GM19099 (cell line): ENCODE data around the gene ADCY9.

Experiments used
- POLR2A ChIP-seq: IDR thresholded peaks from 3 replicates; pipeline ENCODE4 v1.6.1; 2011; ENCODE audit warnings: low read depth; ENCODE audit not compliant: insufficient read length; ENCODE audit errors: extremely low read depth

Gene ADCY9

DNA sequence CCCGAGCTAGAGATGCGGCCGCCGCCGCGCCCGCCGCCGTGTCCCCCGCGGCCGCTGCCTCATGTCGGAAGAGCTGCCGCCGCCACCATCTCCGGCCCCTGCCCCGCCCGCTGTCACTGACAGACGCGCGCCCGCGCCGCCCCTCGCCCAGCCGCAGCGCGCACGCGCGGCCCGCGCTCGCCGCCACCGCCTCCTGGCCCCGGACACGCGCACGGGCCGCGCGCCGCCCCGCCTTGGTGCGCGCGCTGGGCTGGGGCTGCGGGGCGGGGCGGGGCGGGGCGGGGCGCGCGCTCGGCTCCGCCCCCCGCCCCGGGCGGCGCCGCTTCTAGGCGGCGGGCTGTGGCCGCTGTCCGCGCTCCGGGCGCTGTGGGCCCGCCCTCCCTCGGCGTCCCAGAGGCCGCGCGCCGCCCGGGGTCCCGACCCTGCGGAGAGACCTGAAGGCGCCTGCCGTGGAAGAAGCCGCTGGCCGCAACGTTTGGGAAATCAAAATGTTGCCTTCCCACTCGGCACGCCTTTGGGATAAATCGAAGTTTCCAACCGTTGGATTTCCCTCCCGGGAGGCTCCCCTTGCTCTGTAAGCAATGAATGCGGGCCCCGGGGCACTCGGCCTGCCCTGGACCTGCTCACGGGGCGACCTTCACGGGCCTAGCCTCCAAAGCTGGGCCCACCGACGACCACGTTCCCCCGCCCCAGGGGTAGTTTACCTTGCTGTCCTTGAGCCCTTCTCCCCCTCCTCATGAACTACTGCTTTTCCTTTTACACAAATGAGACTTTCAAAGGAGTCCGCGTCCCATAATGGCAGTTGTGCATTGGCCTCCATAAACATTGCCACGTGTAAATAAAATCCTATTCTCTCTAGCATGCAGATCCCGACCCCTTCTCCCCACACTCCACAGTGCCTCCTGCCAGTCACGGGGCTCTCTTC lies at the start of gene ADCY9:
TSS of gene ADCY9 (minus strand) at position 118 of the 925 bp plus-strand sequence. CDS start 1,000 bp downstream, outside the sequence.
- no peak for TF ChIP-seq POLR2A

DNA sequence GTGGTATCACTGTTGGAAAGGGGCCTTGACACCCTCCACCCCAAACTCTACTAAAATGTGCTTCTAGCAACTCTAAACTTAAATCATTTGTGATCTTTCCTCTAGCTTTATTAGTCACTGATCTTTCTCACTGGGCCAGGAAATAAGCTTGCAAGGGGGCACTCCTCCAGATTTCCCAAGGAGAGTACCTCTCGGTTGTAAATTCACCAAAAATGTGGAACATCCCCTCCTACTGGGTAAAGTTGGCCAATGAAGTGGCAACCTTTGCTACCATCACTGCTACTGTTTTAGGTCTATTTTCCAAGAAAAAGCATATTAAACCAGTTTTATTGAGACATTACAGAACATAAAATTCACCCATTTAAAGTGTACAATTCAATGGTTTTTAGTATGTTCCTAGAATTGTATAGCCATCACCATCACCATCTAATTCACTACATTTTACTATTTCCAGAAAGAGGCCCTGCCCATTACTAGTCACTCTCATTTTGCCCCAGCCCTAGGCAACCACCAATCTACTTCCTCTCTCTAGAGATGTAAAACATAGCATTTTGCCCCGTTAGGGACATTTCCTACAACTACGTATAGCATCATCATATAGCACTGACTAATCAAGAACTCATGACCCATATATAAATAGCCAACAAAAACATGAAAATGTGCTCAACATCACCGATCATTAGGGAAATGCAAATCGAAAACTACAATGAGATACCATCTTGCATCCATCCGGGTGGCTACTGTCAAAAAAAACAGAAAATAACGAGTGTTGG lies 44.6 kb upstream of the ADCY9 start:
- no peak for TF ChIP-seq POLR2A

DNA sequence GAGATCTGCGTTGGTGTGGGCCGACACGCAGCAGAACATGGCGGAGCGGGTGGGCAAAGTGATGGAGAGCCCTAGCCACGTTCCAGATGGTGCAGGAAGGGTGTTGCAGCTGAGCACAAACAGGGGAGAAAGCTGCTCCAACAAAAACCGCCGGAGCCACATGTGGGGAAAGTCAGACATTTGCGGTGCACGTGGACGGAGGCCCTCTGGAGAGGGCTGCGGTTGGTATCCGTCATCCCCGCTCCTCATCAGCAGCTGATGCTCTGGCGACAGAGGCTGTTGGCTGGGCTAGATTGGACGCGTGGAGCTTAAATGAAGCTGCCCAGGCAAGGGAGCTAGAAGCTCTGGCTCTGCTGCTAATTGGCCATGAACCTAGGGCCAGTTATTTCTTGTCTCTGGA lies 43.5 kb upstream of the ADCY9 start:
- TF ChIP-seq POLR2A: no peak

DNA sequence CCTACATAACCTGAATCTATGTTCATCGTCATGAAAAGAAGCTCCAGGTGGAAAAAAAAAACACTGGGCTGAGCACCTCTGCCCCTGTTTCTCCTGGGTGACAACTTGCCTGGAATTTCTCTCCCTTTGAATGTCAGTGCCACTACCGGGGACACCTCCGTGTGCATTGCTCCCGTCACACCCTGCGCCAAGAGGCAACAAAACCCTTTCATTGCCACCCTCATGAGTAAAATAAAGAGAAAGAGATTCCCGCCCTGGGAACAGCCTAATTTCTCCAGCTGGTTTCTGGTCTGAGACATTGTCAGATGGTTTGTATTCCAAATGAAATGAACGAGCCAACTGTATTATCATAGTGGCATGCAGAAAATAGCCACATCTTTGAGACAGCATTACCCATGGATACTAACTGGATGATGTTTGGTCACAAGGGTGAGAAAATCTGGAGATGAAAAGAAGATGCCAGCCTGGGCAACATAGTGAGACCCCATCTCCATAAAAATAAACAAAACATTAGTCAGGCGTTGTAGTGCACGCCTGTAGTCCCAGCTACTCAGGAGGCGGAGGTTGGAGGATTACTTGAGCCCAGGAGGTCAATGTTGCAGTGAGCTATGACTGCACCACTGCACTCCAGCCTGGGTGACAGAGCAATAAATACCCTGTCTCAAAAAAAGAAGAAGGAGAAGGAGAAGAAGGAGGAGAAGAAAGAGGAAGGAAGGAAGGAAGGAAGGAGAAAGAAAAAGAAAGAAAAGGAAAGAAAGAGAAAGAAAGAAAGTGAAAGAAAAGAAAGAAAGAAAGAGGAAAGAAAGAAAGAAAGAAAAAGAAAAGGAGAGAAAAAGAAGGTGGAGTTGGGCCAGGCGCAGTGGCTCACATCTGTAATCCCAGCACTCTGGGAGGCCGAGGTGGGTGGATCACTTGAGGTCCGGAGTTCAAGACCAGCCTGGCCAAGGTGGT lies 42.2 kb upstream of the ADCY9 start:
- TF ChIP-seq POLR2A: no peak

DNA sequence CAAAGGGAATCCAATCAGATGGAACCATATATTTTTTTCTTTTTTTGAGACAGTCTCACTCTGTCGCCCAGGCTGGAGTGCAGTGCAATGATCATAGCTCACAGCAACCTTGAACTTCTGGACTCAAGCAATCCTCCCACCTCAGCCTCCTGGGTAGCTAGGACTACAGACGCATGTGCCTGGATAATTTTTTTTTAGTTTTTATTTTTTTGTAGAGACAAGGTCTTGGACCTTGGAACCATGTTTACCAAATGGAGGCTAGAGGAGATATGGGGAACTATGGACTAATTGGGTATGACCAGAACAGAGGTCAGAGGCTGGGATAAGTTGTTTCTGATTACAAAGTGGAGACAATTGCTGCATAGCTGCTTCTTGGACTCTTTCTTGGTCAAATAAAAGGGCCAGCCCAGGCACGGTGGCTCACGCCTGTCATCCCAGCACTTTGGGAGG lies 41.2 kb upstream of the ADCY9 start:
- no peak for TF ChIP-seq POLR2A

DNA sequence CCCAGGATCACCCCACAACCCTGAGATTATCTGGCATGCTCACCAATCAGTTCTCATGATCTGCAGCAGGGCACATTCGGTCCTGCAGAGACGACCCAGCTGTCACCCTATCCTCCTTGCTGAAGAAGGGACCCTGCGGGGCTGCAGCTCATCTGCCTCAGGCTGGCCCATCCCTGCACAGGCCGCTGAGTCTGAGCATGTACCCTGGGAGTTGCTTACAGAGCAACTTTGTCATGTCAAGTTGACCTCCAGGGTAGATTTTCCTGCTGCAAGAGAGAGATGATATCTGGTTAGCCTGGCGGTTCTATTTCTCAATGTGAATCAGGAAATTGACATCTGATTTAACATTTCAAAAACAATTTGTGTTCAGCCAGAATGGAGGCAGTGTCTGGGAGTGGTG lies 36.0 kb upstream of the ADCY9 start:
- TF ChIP-seq POLR2A: no peak

DNA sequence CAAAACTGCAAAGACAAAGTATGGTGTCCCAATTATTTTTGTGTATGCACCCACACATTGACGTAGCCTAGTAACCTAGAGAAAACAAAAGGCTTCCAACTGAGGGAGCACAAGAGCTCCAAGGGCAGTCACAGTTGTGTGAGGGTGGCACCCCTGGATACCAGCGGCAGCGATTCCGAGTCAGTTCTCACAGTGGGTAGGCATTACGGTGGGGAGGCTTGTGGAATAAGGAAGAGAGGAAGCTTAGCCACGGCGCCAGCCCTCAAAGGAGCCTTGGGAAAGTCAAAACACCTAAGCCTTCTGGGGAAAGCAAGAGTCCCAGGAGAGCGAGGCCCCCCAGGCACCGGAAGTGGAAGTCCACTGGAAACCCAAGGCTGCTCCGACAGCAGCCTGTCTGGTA lies 31.0 kb upstream of the ADCY9 start:
- TF ChIP-seq POLR2A: no peak

DNA sequence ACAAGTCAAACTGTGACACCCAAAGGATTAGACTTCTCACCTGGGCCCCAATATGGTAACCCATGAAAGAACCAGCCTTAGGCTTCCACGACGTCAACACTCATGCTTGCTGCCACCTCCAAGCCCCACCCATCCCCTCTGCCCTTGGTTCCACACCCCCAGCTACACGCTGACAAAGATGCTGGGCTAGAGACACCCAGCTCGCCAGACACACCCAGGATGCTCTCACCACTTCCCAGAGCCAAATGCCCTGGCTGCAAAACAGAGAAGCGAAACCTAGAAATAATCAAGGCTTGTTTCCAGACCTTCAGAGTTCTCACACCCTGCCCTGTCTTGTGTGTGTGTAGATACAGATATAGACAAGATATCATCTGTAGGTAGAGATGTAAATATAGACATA lies 26.0 kb upstream of the ADCY9 start:
- no peak for TF ChIP-seq POLR2A

DNA sequence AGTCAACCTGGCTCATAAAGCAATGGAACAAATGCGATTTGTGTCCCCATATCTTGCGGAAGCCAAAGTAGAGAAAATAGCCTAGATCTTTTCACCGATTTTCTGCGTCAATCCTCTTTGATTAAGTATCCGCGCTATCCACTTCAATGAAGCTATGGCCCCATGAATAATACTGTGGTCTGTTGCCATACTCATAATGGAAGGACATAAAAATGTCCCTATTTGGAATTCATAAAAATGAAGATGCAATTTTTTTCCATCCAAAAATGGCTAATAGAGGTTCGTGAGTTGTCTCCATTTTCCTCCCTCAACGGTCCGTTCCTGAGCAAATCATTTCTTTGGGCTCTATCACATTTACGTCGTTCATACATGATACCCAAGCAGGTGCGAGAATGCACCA lies 25.4 kb upstream of the ADCY9 start:
- no peak for TF ChIP-seq POLR2A

DNA sequence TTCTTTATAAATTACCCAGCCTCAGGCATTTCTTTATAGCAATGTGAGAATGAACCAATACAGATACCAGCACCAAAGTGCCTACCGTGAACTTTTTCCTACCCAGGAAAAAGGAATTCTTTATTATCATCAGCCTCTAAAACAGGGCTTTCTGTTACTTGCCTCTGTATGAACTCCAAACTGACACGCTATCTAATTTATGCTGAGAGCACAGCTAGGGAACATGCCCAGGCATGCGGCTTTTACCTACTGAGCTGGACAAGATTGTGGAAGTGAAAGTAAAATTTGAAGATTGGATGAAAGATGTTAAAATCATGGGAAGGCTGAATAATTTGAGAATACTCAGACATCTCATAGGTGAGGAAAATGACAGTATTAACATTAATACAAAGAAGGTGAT lies 24.4 kb upstream of the ADCY9 start:
- no peak for TF ChIP-seq POLR2A

DNA sequence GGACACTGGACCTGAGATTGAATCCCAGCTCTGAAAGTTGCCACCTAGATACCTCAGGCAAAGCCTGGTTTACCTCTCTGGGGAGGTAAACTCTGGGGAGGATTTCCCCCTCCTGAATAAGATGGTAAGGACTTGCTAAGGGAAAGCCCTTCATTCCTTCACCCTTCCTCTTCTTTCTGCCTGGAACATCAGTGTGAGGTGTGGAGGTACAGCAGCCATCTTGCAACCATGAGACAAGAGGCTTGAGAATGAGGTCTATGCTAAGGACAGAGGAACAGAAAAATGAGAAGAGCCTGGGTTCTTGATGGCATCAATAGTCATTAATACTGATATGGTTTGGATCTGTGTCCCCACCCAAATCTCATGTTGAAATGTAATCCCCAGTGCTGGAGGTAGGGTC lies 23.7 kb upstream of the ADCY9 start:
- no peak for TF ChIP-seq POLR2A

DNA sequence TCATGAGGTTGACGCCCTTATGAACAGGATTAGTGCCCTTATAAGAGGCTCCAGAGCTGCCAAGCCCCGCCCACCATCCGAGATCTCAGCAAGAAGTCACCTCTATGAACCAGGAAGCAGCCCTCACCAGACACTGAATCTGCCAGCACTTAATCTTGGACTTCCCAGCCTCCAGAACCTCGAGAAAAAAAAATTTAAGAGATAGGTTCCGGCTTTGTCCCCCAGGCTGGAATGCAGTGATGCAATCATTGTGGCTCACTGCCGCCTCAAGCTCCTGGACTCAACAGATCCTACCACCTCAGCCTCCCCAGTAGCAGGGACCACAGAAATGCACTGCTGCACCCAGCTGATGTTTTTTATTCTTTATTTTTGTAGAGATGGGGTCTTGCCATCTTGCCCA lies 22.5 kb upstream of the ADCY9 start:
- no peak for TF ChIP-seq POLR2A

DNA sequence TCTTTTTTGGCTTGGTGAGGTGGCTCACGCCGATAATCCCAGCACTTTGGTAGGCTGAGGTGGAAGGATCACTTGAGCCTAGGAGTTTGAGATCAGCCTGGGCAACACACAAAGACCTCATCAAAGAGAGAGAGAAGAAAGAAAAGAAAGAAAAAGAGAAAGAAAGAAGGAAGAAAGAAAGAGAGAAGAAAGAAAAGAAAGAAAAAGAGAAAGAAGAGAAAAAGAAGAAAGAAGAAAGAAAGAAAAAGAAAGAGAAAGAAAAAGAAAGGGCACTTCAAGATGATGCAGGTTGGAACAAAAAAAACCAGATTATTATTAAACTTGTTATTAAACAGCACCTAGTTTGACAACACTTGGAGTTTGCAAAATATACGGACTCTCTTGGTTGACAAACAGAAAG lies 21.2 kb upstream of the ADCY9 start:
- TF ChIP-seq POLR2A: no peak

DNA sequence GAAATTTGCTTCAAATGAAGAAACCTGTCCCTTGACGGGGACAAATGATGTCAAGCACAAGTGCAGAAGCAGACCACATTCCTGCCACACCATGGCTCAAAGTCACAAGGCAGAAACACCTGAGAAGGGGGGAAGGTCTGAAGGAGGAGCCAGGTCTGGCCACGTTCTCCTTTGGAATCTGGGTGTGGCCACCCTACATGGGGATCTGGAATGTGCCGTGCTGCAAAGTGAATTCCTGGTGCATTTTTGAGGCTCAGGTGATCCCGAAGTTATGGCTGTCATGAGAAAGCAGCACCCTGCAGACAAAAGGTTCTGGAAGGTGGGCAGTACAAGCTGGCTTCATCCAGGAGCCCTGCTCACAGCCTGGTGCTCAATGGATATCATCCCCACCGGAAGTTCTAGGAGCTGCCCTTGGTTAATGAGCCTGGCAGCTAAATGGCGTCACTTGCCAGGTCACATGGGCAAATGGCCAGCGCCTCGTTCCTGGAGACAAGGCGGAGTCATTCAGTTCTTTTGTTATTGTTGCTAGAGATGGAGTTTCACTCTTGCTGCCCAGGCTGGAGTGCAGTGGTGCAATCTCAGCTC lies 20.1 kb upstream of the ADCY9 start:
- TF ChIP-seq POLR2A: no peak
